Measurements from ENCODE around the gene ITPRIP. TPM values are rescaled to one million over a fixed set of nuclear protein-coding genes. Genes with fewer than 3 reads are reported as not detected.

Gene ITPRIP
- total RNA-seq, 1 donor from 2014 or later = 14.5 TPM

DNA sequence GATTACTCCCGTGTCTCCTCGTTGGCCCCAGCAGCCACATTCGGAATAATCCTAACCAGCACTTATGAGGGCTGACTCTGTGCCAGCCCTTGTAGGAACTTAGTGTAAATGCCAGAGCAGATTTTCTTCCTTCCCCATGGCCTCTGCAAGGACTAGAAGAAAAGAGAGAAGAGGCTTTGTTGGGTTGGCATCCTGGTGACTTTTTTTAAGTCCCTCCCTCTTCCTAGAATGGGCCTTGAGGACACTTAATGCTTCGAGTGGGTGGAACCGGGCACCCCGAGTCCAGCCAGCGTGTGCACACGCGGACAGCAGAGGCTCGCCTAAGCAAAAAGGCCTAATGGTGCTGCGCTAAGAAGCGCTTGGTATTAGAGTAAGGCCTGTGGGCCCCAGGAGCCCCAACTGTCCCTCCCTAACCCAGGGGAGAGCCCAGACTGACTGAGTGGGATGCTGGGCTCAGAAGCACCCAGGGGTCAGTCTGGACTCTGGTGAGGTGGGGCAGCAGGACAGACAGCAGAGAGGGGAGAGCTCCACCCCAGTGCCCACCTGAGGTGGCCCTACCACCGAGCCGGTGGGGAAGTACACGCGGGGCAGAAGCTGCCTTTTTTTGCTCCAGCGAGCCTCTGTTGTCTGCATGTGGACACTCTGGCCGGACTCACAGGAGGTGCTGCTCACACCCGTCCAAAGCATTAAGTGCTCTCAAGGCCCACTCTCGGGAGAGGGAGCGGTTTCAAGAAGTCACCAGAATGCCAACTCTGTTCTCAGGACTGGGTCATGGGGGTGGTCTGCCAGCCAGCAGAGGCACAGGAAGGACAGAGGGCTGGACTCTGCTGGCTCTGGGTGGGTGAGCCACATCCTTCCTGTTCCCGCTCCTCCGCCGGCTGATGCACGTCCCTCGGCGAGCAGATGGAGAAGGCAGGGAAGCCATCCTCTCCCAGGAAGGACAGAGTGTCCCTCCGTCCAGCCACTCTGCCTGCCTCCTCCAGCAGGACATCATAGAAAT is 12.5 kb downstream of the ITPRIP start:
- Mint-ChIP-seq H3K36me3 (ENCODE audit: low read depth) (no peaks in the 10 kb centered on the region), H3K4me3 (ENCODE audit: unreplicated experiment) (no peak overlapping the region), H3K9me3 (ENCODE audit: low read depth) (no peaks in the 10 kb centered on the region), H3K4me1 (ENCODE audit: low read depth) (peaks cover 65% of the 10 kb centered on the region), H3K27me3 (ENCODE audit: low read depth) (no peaks in the 10 kb centered on the region), H3K27ac (ENCODE audit: unreplicated experiment) (peak overlapping the region; percentile 41)
- no peak for DNase-seq (ENCODE audit: low spot score)
- TF ChIP-seq, protein P1, sequence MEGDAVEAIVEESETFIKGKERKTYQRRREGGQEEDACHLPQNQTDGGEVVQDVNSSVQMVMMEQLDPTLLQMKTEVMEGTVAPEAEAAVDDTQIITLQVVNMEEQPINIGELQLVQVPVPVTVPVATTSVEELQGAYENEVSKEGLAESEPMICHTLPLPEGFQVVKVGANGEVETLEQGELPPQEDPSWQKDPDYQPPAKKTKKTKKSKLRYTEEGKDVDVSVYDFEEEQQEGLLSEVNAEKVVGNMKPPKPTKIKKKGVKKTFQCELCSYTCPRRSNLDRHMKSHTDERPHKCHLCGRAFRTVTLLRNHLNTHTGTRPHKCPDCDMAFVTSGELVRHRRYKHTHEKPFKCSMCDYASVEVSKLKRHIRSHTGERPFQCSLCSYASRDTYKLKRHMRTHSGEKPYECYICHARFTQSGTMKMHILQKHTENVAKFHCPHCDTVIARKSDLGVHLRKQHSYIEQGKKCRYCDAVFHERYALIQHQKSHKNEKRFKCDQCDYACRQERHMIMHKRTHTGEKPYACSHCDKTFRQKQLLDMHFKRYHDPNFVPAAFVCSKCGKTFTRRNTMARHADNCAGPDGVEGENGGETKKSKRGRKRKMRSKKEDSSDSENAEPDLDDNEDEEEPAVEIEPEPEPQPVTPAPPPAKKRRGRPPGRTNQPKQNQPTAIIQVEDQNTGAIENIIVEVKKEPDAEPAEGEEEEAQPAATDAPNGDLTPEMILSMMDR (IDR thresholded peaks at IDR 0.05) = no peak

DNA sequence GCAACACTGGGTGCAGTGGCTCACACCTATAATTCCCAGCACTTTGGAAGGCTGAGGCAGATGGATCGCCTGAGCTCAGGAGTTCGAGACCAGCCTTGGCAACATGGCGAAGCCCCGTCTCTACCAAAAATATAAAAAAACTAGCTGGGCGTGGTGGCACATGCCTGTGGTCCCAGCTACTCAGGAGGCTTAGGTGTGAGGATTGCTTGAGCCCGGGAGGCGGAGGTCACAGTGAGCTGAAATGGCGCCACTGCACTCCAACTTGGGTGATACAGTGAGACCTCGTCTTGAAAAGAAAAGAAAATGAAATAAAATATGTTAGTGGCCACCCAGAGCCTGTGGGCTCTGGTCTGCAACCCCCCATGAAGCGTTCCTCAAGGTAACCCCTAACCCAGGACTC is 13.3 kb downstream of the ITPRIP start:
- H3K9me3 Mint-ChIP-seq (ENCODE audit: low read depth) = no peaks in the 10 kb centered on the region
- no peaks in the 10 kb centered on the region for H3K27me3 Mint-ChIP-seq (ENCODE audit: low read depth)
- no peaks in the 10 kb centered on the region for H3K36me3 Mint-ChIP-seq (ENCODE audit: low read depth)
- H3K4me3 Mint-ChIP-seq (ENCODE audit: unreplicated experiment) = no peak overlapping the region
- TF ChIP-seq, protein P1 (IDR thresholded peaks at IDR 0.05) = no peak
- peaks cover 62% of the 10 kb centered on the region for H3K4me1 Mint-ChIP-seq (ENCODE audit: low read depth)
- no peak for DNase-seq (ENCODE audit: low spot score)
- H3K27ac Mint-ChIP-seq (ENCODE audit: unreplicated experiment) = peak overlapping the region; percentile 49

DNA sequence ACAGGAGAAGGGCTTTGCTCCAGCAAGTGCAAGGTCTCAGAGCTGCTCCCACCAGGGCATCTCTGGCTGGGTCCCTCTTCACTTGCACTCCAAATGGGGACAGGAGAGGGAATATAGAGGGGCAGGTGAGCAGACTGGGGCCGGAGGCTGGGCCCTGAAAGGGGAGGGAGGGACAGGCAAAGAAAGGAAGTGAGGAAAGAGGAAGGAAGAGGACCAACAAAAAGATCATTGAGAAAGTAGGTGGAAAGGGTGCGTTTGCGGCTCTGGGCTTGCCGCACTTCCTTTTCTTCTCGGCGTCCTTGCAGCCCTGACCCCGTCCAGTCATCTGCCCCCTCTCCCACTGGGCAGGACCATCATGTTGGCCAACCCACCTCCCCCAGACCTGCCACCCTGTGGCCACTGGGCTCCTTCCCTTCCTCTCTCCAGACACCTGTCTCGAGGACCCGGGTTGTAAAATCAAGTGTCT is 14.0 kb downstream of the ITPRIP start:
- Mint-ChIP-seq H3K27me3 (ENCODE audit: low read depth) (no peaks in the 10 kb centered on the region), H3K9me3 (ENCODE audit: low read depth) (no peaks in the 10 kb centered on the region), H3K27ac (ENCODE audit: unreplicated experiment) (no peak overlapping the region), H3K4me3 (ENCODE audit: unreplicated experiment) (no peak overlapping the region), H3K36me3 (ENCODE audit: low read depth) (no peaks in the 10 kb centered on the region), H3K4me1 (ENCODE audit: low read depth) (peaks cover 62% of the 10 kb centered on the region)
- DNase-seq (ENCODE audit: low spot score) = no peak
- TF ChIP-seq, protein P1 (IDR thresholded peaks at IDR 0.05) = no peak

DNA sequence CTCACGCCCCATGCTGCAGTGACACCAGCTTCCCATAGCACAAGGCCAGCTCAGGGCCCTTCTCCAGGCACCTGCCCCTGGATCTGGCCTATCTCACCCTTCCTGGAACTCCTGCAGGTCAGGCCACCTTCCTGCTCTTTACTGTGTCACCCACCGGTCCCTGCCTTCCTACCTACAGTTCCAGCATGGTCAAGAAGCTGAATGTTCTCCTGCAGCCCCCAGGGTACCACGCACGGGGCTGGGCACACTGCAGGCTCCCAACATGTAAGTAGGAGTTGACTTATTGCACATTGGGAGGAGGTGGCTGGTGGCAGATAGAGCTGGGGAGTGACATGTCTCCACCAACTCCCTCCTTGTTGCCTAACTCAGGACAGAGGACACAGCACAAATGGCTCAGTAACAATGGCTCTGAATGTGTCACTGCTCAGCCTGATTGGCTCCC is 14.5 kb downstream of the ITPRIP start:
- H3K27ac Mint-ChIP-seq (ENCODE audit: unreplicated experiment) = no peak overlapping the region
- H3K9me3 Mint-ChIP-seq (ENCODE audit: low read depth) = no peaks in the 10 kb centered on the region
- TF ChIP-seq, protein P1 (IDR thresholded peaks at IDR 0.05) = no peak
- H3K27me3 Mint-ChIP-seq (ENCODE audit: low read depth) = no peaks in the 10 kb centered on the region
- H3K4me3 Mint-ChIP-seq (ENCODE audit: unreplicated experiment) = no peak overlapping the region
- H3K4me1 Mint-ChIP-seq (ENCODE audit: low read depth) = peaks cover 62% of the 10 kb centered on the region
- no peaks in the 10 kb centered on the region for H3K36me3 Mint-ChIP-seq (ENCODE audit: low read depth)
- no peak for DNase-seq (ENCODE audit: low spot score)

DNA sequence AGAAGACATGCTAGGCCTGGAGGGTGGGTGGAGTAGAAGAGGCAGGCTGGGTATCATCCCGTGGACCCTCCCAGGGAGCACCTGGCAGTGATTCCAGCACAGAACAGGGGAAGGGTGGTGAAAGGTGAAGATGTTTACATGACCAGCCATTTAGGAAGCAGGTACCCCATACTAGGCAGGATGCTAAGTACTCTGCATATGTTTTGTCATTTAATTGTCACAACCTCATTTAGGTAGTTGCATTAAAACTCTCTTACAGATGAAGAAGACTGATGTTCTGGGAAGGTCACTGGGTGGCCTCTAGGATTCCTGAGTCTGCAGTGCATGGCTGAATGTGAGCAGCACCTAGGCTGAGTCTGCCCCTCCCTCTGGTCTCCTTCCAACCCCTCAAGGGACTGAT is 15.2 kb downstream of the ITPRIP start:
- no peaks in the 10 kb centered on the region for H3K36me3 Mint-ChIP-seq (ENCODE audit: low read depth)
- no peaks in the 10 kb centered on the region for H3K27me3 Mint-ChIP-seq (ENCODE audit: low read depth)
- H3K27ac Mint-ChIP-seq (ENCODE audit: unreplicated experiment) = no peak overlapping the region
- no peak overlapping the region for H3K4me3 Mint-ChIP-seq (ENCODE audit: unreplicated experiment)
- H3K4me1 Mint-ChIP-seq (ENCODE audit: low read depth) = peaks cover 57% of the 10 kb centered on the region
- no peaks in the 10 kb centered on the region for H3K9me3 Mint-ChIP-seq (ENCODE audit: low read depth)
- DNase-seq (ENCODE audit: low spot score) = no peak
- TF ChIP-seq, protein P1 (IDR thresholded peaks at IDR 0.05) = no peak

Data from chondrocyte (in vitro differentiated cells).